Measurements from ENCODE around the gene TBCK.
"Not testable (repeated sequence)": the region's sequence is repeated elsewhere in the genome, so short reads cannot be mapped to it uniquely, and the experiment has no call there.

The TBCK gene

GRCh38 chr4:106111778-106112469, 204.1 kb downstream of the TBCK start:
- not testable (repeated sequence) for DNase-seq (ENCODE audit: low read depth)

DNA sequence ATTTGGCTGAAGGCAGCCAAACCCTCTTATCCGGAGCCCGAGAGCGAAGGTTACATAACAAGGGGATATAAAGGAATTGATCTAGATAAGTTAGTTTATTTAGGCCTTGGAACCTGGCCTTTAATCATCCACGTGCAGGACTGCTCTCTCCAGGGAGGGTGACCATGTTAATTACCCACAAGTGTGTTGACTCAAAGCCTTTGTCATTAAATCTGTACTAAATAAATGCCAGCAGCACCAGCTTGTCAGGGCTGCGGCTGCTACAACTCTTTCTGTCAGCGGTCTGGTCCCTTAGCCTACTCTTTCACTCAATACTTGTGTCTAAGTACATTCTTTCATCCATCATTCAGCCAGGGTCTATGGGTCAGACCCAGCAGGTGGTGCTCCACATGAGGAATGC, 206.1 kb downstream of the TBCK start:
- DNase-seq (ENCODE audit: low read depth): no peak

DNA sequence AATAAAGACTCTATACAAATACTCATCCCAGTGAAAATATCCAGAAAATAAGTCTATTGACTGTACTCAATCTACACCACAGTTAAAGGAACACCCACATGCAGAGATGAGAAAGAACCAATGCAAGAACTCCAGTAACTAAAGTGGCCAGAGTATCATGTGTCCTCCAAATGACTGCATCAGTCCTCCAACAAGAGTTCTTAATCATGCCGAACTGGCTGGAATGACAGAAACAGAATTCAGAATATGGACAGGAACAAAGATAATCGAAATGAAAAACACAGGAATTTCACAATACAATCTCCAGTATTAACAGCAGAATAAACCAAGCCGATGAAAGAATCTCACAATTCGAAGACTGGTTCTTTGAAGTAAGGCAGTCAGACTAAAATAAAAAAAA, 210.3 kb downstream of the TBCK start:
- DNase-seq (ENCODE audit: low read depth): no peak

- no peak for DNase-seq (ENCODE audit: low read depth)
Observed at GRCh38 chr4:106104276-106104675, 211.7 kb downstream of the TBCK start.

GRCh38 chr4:106096454-106096853, 219.6 kb downstream of the TBCK start:
- no peak for DNase-seq (ENCODE audit: low read depth)

DNA sequence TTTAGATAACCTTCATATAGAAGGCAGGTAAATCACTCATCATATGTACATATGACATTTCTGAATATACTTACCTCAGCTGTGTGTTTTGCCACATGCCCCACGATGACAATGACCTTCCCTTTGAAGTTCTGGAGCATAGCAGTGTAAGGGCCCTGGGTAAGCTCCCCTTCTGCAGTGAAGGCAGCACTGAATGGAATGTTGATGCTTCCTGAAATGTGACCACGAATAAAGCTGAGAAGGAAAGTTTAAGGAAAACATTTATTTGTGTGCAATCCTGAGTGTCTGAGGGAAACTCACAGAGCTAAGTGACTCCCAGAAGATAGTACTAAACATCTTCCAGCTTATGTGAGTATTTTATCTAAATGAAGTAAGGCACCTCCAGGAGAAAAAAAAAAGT, 220.6 kb downstream of the TBCK start:
- no peak for DNase-seq (ENCODE audit: low read depth)

- no peak for DNase-seq (ENCODE audit: low read depth)
Observed at GRCh38 chr4:106092361-106093040, 223.5 kb downstream of the TBCK start.

GRCh38 chr4:106090826-106091225, 225.2 kb downstream of the TBCK start:
- DNase-seq (ENCODE audit: low read depth): no peak

DNA sequence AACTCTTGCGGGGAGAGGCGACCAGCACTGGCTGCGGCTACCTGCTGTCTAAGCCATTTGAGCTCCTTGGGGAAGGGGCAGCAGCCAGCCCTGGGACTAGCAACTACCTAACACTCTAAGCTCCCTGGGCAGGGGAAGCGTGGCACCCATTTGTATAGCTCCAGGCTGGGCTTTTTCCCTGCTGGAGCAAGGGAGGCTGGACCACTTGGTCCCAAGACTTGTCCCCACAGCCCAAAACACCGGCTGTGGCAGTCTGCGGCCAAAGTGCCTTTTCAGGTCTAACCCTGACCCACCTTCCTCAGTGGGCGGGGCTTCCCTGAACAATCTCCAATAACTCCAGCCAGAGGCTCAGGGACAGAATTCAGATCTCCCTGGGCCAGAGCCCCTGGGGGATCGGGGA, 232.9 kb downstream of the TBCK start:
- DNase-seq (ENCODE audit: low read depth): no peak

DNA sequence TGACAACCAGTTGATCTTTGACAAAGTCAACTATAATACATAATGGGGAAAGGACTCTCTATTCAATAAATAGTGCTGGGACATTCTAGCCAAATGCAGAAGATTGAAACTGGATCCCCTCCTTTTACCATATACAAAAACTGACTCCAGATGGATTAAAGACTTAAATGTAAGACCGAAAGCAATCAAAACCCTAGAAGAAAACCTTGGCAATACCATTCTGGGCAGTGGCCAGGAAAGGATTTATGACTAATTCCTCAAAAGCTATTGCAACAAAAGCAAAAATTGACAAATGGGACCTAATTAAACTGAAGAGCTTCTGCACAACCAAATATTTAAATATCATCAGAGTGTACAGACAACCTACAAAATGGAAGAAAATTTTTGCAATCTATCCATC, 235.6 kb downstream of the TBCK start:
- DNase-seq (ENCODE audit: low read depth): no peak

DNA sequence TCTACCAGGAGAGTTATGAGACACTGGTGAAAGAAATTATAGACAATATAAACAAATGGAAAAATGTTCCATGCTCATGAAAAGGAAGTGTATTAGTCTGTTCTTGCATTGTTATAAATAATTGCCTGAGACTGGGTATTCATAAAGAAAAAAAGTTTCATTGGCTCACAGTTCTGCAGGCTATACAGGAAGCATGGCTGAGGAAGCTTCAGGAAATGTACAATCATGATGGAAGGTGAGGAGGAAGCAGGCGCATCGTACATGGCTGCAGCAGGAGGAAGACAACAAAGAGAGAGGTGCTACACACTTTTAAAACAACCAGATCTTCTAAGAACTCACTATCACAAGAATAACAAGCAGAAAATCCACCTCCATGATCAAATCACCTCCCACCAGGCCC, 236.4 kb downstream of the TBCK start:
- DNase-seq (ENCODE audit: low read depth): no peak

DNA sequence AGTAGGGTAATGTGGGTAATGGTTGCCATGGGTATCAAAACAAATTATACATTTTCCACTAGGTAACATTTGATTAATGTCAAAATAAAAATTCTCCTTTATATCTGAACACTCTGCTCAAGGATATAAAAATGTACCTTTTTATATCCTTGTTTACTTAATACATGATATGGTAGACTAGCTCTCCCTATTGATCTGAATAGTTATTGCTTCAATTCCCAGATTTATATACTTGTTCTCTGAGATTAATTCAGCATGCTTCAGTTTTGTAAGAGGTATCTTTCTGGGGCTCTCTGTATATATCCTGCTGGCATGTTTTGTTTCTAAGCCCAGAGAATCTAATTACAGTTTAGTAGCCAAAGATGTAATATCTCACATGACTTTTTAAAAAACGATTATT, 251.0 kb downstream of the TBCK start:
- no peak for DNase-seq (ENCODE audit: low read depth)

GRCh38 chr4:106063009-106063408, 253.0 kb downstream of the TBCK start:
- no peak for DNase-seq (ENCODE audit: low read depth)

DNA sequence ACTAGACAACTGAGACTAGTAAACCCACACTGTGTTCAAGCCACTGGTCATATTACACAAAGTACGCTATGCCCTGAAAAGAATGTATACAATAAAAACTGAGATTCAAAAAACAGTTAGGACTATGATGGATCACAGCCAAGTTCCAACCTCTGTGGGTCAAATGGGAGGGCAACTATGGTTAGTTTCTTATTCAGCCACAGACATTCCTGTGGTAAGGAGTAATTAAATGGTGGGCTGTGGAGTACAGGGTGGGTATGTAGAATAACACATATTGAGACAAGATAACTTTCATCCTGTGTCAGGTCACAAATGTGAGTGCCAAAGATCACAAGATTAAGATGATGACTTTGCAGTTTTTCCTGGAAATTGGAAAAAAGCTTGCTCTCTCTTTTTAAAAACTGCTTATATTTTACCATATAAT, 253.5 kb downstream of the TBCK start:
- DNase-seq (ENCODE audit: low read depth): no peak

- no peak for DNase-seq (ENCODE audit: low read depth)
Observed at GRCh38 chr4:106058921-106059320, 257.1 kb downstream of the TBCK start.

- DNase-seq (ENCODE audit: low read depth): no peak
Observed at GRCh38 chr4:106056914-106057313, 259.1 kb downstream of the TBCK start.

DNA sequence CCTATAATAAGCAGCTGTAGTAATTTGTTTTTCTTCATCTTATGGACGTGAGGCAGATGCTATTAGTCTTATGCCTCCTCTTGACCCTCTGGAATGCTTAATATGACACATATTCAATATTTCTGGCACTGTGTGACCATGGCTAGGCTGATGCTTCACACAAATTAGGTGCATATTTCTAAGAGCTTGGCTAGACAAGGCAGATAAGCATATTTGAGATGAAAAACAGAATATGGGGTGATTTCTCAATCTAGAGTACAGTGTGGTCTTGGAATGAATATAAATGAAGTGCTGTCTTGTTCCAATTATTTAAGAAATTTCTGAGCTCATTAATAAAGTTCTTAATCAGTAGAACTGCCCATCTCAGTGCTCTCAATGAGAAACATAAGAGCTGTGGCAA, 264.5 kb downstream of the TBCK start:
- no peak for DNase-seq (ENCODE audit: low read depth)

DNA sequence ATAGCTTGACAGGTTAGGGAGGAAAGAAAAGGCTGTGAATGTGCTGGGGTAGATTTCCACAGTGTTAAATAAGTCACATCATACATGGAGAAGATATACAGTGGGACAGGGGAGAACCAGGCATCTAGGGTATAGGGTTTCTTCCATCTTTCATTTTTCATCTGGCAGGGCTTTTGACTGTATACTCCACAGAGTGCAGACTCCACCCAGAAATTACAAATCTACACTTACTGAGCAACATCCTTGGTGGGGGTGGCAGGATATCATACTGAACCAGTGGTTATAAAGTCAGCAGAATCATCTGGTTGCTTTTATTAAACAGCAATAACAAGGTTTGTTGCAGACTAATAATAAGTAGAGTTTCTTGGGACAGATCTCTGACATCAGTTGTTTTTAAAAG, 266.5 kb downstream of the TBCK start:
- no peak for DNase-seq (ENCODE audit: low read depth)

GRCh38 chr4:106048250-106048971, 267.6 kb downstream of the TBCK start:
- DNase-seq (ENCODE audit: low read depth): no peak

- DNase-seq (ENCODE audit: low read depth): no peak
Observed at GRCh38 chr4:106046083-106046482, 269.9 kb downstream of the TBCK start.

DNA sequence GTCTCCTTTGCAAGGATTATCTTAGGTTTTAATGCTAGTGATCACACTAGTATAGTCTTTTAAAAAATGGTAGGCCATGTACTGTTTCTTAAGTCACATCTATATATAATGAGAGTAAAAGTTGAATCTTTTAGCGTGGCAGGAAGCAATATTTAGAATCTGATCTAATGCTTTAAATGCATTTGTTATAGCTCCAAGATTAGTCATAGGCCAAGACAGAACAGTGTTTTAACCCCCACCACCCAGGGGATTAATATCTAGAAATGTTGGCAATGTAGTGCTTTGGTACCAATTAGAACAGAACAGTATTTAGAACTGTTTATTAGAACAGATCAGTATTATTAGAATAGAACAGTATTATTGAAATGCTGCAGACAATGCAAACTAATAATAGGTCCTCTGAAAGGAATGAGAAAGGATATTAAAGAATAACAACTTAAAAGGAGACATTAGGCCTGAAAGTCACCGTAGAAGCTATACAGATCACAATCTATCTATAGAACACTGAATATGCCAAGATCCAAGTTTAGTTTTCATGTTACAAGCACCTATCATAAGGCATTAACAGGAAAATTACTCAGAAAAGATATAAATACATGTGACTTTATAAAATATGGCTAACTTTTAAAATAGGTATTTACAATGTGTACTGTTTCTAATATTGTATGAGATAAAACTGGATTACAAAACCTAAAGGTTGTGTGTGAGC, 274.6 kb downstream of the TBCK start:
- no peak for DNase-seq (ENCODE audit: low read depth)

- DNase-seq (ENCODE audit: low read depth): no peak
Observed at GRCh38 chr4:106039796-106040195, 276.2 kb downstream of the TBCK start.

DNA sequence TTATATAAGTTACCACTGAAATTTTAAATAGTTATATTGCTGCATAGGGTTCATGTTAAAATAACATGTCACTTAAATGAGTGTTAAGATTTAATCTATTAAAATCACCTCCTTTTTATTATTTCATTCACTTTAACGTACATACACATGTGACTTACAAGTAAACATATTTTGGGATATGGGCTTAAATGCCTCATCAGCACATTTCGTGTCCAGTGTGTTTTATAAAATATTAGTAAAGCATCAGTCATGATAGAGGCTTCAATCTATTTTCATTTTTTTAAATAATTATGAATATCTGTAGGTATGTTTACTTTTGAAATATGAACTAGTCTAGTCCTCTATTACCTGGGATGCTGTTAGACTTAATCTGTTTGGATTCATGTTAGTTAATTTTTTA, 277.1 kb downstream of the TBCK start:
- no peak for DNase-seq (ENCODE audit: low read depth)

All from activated T-helper 1 cell treated with Interleukin-2 at 50 U/mL for 16 hours (primary cell).